ENCODE results near the gene MEAK7.
A peak's percentile ranks its signal among the peaks of the same experiment; 100 is the strongest.

MEAK7 gene

DNA sequence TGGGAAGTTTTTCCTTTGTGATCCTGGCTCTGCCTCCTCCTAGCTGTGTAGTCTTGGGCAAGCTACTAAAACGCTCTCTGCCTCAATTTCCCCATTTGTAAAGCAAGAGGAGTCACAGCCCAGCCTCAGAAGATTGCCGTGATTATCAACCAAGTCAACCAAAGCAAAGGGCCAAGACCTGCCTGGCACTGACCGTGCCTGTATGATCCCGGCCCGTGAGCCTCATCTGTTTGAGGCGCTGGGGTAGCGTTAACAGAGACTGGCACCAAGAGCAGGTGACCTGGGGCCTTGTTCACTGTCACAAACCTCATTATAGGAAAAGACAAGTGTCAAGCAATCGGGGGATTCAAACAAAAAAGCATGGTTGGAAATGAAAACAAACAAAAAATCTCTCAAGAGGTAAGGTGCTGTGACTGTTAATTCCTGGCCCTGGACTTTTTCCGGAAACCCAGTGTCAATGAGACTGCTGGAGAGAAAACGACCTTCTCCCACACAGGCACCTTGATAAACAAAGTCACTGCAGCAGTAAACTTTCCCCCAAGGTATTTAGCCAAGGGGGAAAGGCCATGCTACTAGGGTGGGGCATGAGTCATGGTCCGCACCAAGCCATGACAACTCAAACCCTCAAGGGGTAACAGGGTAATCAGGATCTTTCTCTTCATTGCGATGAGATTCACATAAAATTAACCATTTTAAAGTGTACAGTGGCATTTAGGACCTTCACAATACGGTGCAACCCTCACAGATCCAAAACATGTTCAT lies 5.4 kb downstream of the MEAK7 start:
- H3K27ac ChIP-seq, result no peak overlapping the region
- no peak overlapping the region for H3K4me3 ChIP-seq

DNA sequence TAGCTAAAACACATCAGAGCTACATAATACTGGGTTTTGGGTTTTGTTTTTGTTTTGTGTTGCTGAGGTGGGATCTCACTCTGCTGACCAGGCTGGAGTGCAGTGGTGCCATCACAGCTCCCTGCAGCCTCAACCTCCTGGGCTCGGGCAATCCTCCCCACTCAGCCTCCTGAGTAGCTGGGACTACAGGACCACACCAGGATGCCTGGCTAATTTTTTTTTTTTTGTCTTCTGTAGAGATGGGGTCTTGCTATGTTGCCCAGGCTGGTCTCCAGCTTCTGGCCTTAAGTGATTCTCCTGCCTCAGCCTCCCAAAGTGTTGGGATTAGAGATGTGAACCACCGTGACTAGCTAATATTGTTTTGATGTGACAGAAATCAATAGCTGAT lies 6.2 kb downstream of the MEAK7 start:
- H3K27ac ChIP-seq, result no peak overlapping the region
- no peak overlapping the region for H3K4me3 ChIP-seq

- H3K4me3 ChIP-seq, result no peak overlapping the region
- H3K27ac ChIP-seq, result no peak overlapping the region
Observed at GRCh38 chr16:84497418-84498222, 6.8 kb downstream of the MEAK7 start.

DNA sequence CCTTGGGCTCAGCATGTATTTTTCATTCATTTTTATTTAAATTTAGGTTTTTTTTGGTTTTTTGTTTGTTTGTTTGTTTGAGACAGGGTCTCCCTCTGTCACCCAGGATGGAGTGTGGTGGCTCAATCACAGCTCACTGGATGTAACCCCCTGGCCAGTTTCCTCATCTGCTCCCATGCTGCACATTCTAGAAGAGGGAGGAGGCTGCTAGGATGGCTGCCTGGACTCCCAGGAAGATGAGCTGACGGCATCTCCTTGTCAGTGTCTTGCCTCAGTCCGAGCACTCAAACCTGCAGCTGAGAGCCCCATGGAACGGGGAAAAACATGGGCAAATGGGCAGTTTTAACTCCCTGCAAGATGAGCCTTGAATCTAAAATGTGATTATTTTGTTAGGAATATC lies 7.5 kb downstream of the MEAK7 start:
- Histone ChIP-seq H3K4me3 (no peak overlapping the region), H3K27ac (no peak overlapping the region)

DNA sequence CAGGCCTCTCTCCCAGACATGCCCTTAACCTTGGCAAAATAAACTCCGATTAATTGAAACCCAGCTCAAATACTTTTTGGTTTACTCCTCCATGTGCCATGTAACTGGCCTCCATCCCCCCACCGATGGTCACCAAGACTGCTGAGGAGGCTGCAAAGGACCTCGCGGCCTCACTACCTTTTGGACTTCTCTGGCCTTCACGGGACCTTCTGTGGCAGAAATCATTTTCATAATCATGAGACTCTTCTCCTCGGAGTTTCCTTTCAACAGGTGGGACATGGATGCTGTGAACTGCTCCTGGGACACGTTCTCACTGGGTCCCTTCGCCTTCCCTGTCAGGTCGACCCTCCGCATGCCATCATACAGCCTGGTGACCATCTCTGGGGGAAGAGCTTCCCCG lies 9.0 kb downstream of the MEAK7 start:
- H3K4me3 ChIP-seq, result no peak overlapping the region

GRCh38 chr16:84489131-84489530 lies 15.3 kb downstream of the MEAK7 start:
- Histone ChIP-seq H3K27ac (no peak overlapping the region), H3K4me3 (no peak overlapping the region)

More for the DNA sequence above, 9.0 kb downstream of the MEAK7 start:
- H3K27ac ChIP-seq, result no peak overlapping the region

GRCh38 chr16:84487358-84487757 lies 17.1 kb downstream of the MEAK7 start:
- Histone ChIP-seq H3K4me3 (no peak overlapping the region), H3K27ac (no peak overlapping the region)

GRCh38 chr16:84486551-84487235 lies 17.8 kb downstream of the MEAK7 start:
- Histone ChIP-seq H3K4me3 (no peak overlapping the region), H3K27ac (no peak overlapping the region)

- Histone ChIP-seq H3K4me3 (no peak overlapping the region), H3K27ac (no peak overlapping the region)
Observed at GRCh38 chr16:84486126-84486525, 18.3 kb downstream of the MEAK7 start.

GRCh38 chr16:84485255-84486010 lies 19.0 kb downstream of the MEAK7 start:
- H3K4me3 ChIP-seq, result no peak overlapping the region
- no peak overlapping the region for H3K27ac ChIP-seq

DNA sequence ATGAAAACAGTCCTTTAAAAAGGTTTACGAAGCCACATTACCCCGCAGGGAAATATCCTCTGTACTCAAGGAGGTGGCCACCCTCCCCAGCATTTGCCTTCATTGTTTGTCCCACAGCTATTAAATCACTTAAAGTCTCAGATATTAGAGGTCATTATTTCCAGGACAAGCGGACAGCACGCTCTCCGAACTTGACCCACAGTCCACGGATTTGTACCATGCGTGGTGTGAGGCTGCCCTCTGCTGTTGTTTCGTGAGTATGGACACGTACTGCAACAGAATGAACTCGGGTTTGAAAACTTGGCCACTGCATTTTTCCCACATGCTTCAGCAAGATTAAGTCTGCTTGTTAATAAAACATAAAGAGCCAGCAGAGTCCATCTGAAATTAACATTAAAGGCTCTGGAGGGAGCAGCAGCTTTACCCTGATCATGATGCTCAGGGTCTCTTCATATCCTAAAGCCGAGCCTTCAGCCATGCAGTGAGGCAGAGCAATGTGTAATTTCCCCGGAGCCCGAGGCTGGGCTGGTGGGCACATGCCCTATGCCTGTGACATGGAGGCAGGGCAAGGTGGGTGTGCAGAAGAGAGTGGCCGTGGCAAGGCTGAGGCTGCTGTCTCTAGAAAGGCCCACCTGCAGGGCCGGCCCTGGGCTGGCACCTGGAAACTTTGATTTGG lies 19.7 kb downstream of the MEAK7 start:
- no peak overlapping the region for H3K4me3 ChIP-seq
- no peak overlapping the region for H3K27ac ChIP-seq

GRCh38 chr16:84483882-84484565 lies 20.4 kb downstream of the MEAK7 start:
- Histone ChIP-seq H3K27ac (no peak overlapping the region), H3K4me3 (no peak overlapping the region)

- H3K27ac ChIP-seq, result no peak overlapping the region
- no peak overlapping the region for H3K4me3 ChIP-seq
Observed at GRCh38 chr16:84482951-84483881, 21.2 kb downstream of the MEAK7 start.

GRCh38 chr16:84482001-84482891 lies 22.2 kb downstream of the MEAK7 start:
- peak overlapping the region in 1 of 21 experiments; percentile 66 for H3K27ac ChIP-seq
- no peak overlapping the region for H3K4me3 ChIP-seq

- Histone ChIP-seq H3K27ac (no peak overlapping the region), H3K4me3 (no peak overlapping the region)
Observed at GRCh38 chr16:84481051-84481735, 23.3 kb downstream of the MEAK7 start.

GRCh38 chr16:84479716-84480450 lies 24.6 kb downstream of the MEAK7 start:
- H3K27ac ChIP-seq, result no peak overlapping the region

More at GRCh38 chr16:84479716-84480450, 24.6 kb downstream of the MEAK7 start:
- no peak overlapping the region for H3K4me3 ChIP-seq
